Suprapubic skin (tissue), 4 donors: ENCODE results near the gene PCDH8. TPM values are rescaled to one million over a fixed set of nuclear protein-coding genes. Genes with fewer than 3 reads are reported as not detected.
"Not testable (repeated sequence)": the region's sequence is repeated elsewhere in the genome, so short reads cannot be mapped to it uniquely, and the experiment has no call there.

Experiments
- DNase-seq, 2 donors: peaks; one replicate each; pipeline ENCODE4 v3.0.0-alpha.2; 2019; ENCODE audit warnings: low spot score in 2 of 2
- H3K27ac ChIP-seq: fragments of 200-600 bp; sonication (generic); one replicate; pipeline ENCODE4 v1.5.1; 2019
- H3K27me3 ChIP-seq: fragments of 200-600 bp; sonication (generic); one replicate; pipeline ENCODE4 v1.5.1; 2019
- H3K36me3 ChIP-seq: fragments of 200-600 bp; sonication (generic); one replicate; pipeline ENCODE4 v1.5.1; 2019
- H3K4me1 ChIP-seq: fragments of 200-600 bp; sonication (generic); one replicate; pipeline ENCODE4 v1.5.1; 2019
- H3K4me3 ChIP-seq: fragments of 200-600 bp; sonication (generic); one replicate; pipeline ENCODE4 v1.5.1; 2019; ENCODE audit warnings: mild to moderate bottlenecking
- H3K9me3 ChIP-seq: fragments of 200-600 bp; sonication (generic); one replicate; pipeline ENCODE4 v1.5.1; 2019
- CTCF ChIP-seq, 2 donors: fragments of 200-600 bp in 1 of 2; fragments of 450-650 bp in 1 of 2; sonication (generic) in 1 of 2; IDR thresholded peaks; one replicate each; pipeline ENCODE4 v1.5.1; 2016 to 2019; ENCODE audit warnings: antibody characterized with exemption in 2 of 2, mild to moderate bottlenecking in 1 of 2, moderate library complexity in 1 of 2
- EP300 ChIP-seq: sonication (generic); formaldehyde crosslinking; IDR thresholded peaks from one replicate; pipeline ENCODE4 v1.6.1; 2017; ENCODE audit warnings: antibody characterized with exemption
- POLR2A ChIP-seq, 2 donors: fragments of 450-650 bp; IDR thresholded peaks; one replicate each; pipeline ENCODE4 v1.6.1; 2017; ENCODE audit warnings: antibody characterized with exemption in 2 of 2, mild to moderate bottlenecking in 2 of 2, moderate library complexity in 2 of 2
- POLR2AphosphoS5 ChIP-seq, 3 donors: sonication (generic); formaldehyde crosslinking; IDR thresholded peaks; one replicate each; pipeline ENCODE4 v1.6.1; 2017; ENCODE audit warnings: antibody characterized with exemption in 3 of 3
- WGBS: methylation state at CpG from one replicate; pipeline ENCODE4 v1.1.5; 2018; 5-methylcytosine and 5-hydroxymethylcytosine counted together
- total RNA-seq, 4 donors: library from RNA; depleted of rRNA; stranded (reverse); fragments of >200 nt; gene quantifications; one replicate each; pipeline ENCODE4 v1.1.0, GENCODE V29; 2016

The PCDH8 gene
- total RNA-seq, 4 donors from 2014 or later = 0.30 to 1.3 (median 0.55) TPM; not detected in 1

- Histone ChIP-seq H3K9me3 (no peaks in the 10 kb centered on the region), H3K36me3 (no peaks in the 10 kb centered on the region), H3K27me3 (peaks cover 18% of the 10 kb centered on the region), H3K4me3 (no peak overlapping the region), H3K27ac (no peak overlapping the region), H3K4me1 (no peaks in the 10 kb centered on the region)
- DNase-seq = no peak
- TF ChIP-seq POLR2AphosphoS5 (IDR thresholded peaks at IDR 0.05) = no peak
- TF ChIP-seq CTCF (IDR thresholded peaks at IDR 0.05) = no peak
- TF ChIP-seq EP300 = no peak
- no peak for TF ChIP-seq POLR2A (IDR thresholded peaks at IDR 0.05)
- 78% methylated on average over 5 of the region's 5 CpGs for WGBS
Measured at GRCh38 chr13:52832313-52832712, 16.1 kb downstream of the PCDH8 start.

- Histone ChIP-seq H3K36me3 (no peaks in the 10 kb centered on the region), H3K9me3 (no peaks in the 10 kb centered on the region), H3K4me1 (no peaks in the 10 kb centered on the region), H3K27ac (no peak overlapping the region), H3K27me3 (peaks cover 18% of the 10 kb centered on the region), H3K4me3 (no peak overlapping the region)
- 90% methylated on average over 2 of the region's 2 CpGs for WGBS
- no peak for TF ChIP-seq POLR2A (IDR thresholded peaks at IDR 0.05)
- no peak for TF ChIP-seq EP300
- no peak for TF ChIP-seq CTCF (IDR thresholded peaks at IDR 0.05)
- no peak for TF ChIP-seq POLR2AphosphoS5 (IDR thresholded peaks at IDR 0.05)
- no peak for DNase-seq
Measured at GRCh38 chr13:52830946-52831345, 17.5 kb downstream of the PCDH8 start.

GRCh38 chr13:52827839-52828238 is 20.6 kb downstream of the PCDH8 start:
- DNase-seq = no peak
- TF ChIP-seq CTCF (IDR thresholded peaks at IDR 0.05) (no peak), EP300 (no peak), POLR2AphosphoS5 (IDR thresholded peaks at IDR 0.05) (no peak), POLR2A (IDR thresholded peaks at IDR 0.05) (no peak)
- Histone ChIP-seq H3K27me3 (peaks cover 4% of the 10 kb centered on the region), H3K36me3 (no peaks in the 10 kb centered on the region), H3K4me1 (no peaks in the 10 kb centered on the region), H3K27ac (no peak overlapping the region), H3K4me3 (no peak overlapping the region), H3K9me3 (no peaks in the 10 kb centered on the region)
- 29% methylated on average over 7 of the region's 7 CpGs for WGBS

- 94% methylated on average over 16 of the region's 29 CpGs for WGBS
- not testable (repeated sequence) for H3K9me3 ChIP-seq, H3K36me3 ChIP-seq, DNase-seq, H3K4me1 ChIP-seq, H3K27ac ChIP-seq, H3K27me3 ChIP-seq, H3K4me3 ChIP-seq
Measured at GRCh38 chr13:52817886-52818285, 30.6 kb downstream of the PCDH8 start.

GRCh38 chr13:52815330-52815729 is 33.1 kb downstream of the PCDH8 start:
- 100% methylated on average over 3 of the region's 26 CpGs for WGBS
- H3K27ac ChIP-seq = no peak overlapping the region
- no peak for TF ChIP-seq POLR2AphosphoS5 (IDR thresholded peaks at IDR 0.05)
- no peak for TF ChIP-seq CTCF (IDR thresholded peaks at IDR 0.05)
- TF ChIP-seq EP300 = no peak
- TF ChIP-seq POLR2A (IDR thresholded peaks at IDR 0.05) = no peak
- no peaks in the 10 kb centered on the region for H3K9me3 ChIP-seq
- H3K4me3 ChIP-seq = no peak overlapping the region
- DNase-seq = no peak
- no peaks in the 10 kb centered on the region for H3K4me1 ChIP-seq
- no peaks in the 10 kb centered on the region for H3K27me3 ChIP-seq
- no peaks in the 10 kb centered on the region for H3K36me3 ChIP-seq

- Histone ChIP-seq H3K4me3 (no peak overlapping the region), H3K9me3 (no peaks in the 10 kb centered on the region), H3K4me1 (peaks cover 6% of the 10 kb centered on the region), H3K27ac (no peak overlapping the region), H3K36me3 (no peaks in the 10 kb centered on the region), H3K27me3 (no peaks in the 10 kb centered on the region)
- DNase-seq = no peak
- 89% methylated on average over 3 of the region's 3 CpGs for WGBS
- TF ChIP-seq EP300 = no peak
- no peak for TF ChIP-seq POLR2AphosphoS5 (IDR thresholded peaks at IDR 0.05)
- no peak for TF ChIP-seq CTCF (IDR thresholded peaks at IDR 0.05)
- no peak for TF ChIP-seq POLR2A (IDR thresholded peaks at IDR 0.05)
Measured at GRCh38 chr13:52812941-52813340, 35.5 kb downstream of the PCDH8 start.
